NCI-H748 (cell line): ENCODE data around the gene C12orf75.

Experiments
- DNase-seq: peaks from one replicate; lab custom pipeline; 2025; ENCODE audit not compliant: unreplicated experiment; lab: John Stamatoyannopoulos, UW

The C12orf75 gene

DNA sequence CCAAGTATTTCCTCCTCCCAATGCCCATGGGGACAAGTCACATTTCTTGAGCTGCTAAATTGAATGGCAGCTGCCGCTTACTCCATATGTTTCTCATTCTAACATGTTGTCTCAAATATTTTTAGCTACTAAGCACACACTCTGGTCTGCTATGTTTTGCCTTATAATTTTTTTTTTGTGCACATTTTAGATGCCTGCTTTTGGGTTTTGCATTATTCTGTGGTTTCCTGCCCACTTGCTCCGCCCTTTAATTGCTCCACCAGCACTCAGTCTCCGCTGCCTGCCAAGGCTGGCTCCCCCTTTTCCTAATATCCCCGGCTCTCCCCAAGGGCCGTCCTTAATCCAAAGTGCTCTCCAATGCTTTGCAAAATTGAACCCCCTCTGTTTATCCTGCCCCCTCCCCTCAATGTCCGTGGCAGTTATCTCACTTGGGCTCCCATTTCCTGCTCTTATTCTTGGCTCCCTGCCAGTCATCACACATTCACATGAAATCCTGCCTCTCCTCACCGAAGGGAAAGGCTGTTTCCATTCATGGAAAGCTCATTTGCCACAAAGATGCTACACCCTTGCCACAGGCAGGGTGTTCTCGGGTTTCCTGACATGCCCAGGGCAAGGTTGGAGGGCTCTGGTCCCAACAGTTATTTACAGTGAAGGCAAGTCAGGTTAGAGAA is 79.4 kb downstream of the C12orf75 start:
- DNase-seq = peak; percentile 99

GRCh38 chr12:105413911-105414487 is 83.5 kb downstream of the C12orf75 start:
- no peak for DNase-seq

- no peak for DNase-seq
Measured at GRCh38 chr12:105417732-105418131, 87.2 kb downstream of the C12orf75 start.

DNA sequence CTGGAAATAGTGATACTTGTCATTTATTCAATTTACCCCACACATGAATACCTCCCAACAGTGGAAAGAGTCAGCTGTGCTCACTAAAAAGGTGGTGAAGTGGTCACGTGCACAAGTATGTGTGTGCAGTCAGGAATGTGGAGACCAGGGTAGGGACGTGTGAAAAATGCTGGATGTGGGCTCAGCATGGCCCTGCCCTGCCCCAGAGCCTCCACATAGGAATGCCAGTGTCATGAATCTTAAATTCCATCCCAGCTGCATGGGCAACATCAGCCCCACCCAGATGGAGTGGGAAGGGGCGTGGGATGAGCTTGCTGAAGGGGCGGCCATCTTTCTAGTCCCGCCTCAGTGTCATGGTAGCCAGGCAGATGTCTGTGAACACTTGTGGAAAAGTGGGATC is 87.7 kb downstream of the C12orf75 start:
- no peak for DNase-seq

- DNase-seq = no peak
Measured at GRCh38 chr12:105418821-105419291, 88.4 kb downstream of the C12orf75 start.

GRCh38 chr12:105419606-105420005 is 89.1 kb downstream of the C12orf75 start:
- no peak for DNase-seq

GRCh38 chr12:105420046-105420445 is 89.6 kb downstream of the C12orf75 start:
- no peak for DNase-seq

DNA sequence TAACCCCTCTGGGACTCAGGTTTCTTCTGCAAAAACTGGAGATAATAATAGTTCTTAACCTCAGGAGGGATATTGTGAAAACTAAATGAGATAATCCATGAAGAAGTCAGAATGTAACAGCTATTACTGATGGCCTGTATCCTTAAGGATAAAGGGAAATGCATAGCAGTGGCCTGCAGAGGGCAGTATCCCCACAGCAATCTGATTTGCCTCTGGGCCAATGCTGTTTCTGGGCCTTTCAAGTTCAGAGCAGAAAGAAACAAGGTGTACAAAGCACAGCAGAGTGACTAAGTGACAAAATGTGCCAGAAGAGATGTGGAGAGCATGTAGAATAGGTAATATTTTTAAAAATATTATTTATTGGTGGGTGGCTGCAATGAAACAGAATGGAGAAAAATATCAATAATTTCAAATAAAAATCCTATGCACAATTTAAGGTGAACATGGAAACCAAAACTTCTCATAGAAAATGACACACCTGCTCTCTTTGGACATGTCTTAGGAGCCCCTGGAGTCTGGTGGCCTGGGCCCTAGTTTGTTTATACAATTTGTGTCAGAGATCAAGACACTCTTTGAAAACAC is 90.3 kb downstream of the C12orf75 start:
- peak; percentile 72 for DNase-seq
